ENCODE measurements around the gene POLD3.

DNA sequence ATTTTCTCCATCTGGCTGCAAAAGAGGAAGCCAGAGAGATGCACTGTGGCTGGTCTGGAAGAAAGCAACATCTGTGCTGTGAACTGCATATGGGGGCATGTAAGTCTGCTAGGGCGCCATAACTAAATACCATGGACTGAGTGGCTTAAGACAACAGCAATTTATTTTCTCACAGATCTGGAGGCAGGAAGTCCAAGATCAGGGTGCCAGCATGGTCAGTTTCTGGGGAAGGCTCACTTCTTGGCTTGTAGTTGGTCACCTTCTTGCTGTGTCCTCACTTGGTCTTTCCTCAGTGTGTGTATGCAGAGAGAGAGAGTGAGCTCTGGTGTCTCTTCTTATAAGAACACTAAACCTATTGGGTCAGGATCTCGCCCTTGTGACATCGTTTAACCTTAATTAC is 34.9 kb upstream of the POLD3 start:
- TF ChIP-seq POLR2AphosphoS5 (IDR thresholded peaks at IDR 0.05) (no peak), POLR2A (IDR thresholded peaks at IDR 0.05) (no peak), EP300 (IDR thresholded peaks at IDR 0.05) (no peak)
- TF ChIP-seq, protein P1, sequence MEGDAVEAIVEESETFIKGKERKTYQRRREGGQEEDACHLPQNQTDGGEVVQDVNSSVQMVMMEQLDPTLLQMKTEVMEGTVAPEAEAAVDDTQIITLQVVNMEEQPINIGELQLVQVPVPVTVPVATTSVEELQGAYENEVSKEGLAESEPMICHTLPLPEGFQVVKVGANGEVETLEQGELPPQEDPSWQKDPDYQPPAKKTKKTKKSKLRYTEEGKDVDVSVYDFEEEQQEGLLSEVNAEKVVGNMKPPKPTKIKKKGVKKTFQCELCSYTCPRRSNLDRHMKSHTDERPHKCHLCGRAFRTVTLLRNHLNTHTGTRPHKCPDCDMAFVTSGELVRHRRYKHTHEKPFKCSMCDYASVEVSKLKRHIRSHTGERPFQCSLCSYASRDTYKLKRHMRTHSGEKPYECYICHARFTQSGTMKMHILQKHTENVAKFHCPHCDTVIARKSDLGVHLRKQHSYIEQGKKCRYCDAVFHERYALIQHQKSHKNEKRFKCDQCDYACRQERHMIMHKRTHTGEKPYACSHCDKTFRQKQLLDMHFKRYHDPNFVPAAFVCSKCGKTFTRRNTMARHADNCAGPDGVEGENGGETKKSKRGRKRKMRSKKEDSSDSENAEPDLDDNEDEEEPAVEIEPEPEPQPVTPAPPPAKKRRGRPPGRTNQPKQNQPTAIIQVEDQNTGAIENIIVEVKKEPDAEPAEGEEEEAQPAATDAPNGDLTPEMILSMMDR (IDR thresholded peaks at IDR 0.05) = no peak

All from stomach (tissue), 4 donors.